ENCODE results near the gene AFF3.
"Not testable (repeated sequence)": the region's sequence is repeated elsewhere in the genome, so short reads cannot be mapped to it uniquely, and the experiment has no call there.

The AFF3 gene

GRCh38 chr2:99974682-99975375 is 167.6 kb downstream of the AFF3 start:
- no peak for DNase-seq (ENCODE audit: extremely low read depth in 1 of 2, low read depth in 1 of 2)

GRCh38 chr2:99974275-99974674 is 168.1 kb downstream of the AFF3 start:
- DNase-seq (ENCODE audit: extremely low read depth in 1 of 2, low read depth in 1 of 2): no peak

- DNase-seq (ENCODE audit: extremely low read depth in 1 of 2, low read depth in 1 of 2): no peak
Observed at GRCh38 chr2:99971326-99971900, 171.0 kb downstream of the AFF3 start.

- DNase-seq (ENCODE audit: extremely low read depth in 1 of 2, low read depth in 1 of 2): no peak
Observed at GRCh38 chr2:99970292-99970868, 172.0 kb downstream of the AFF3 start.

- DNase-seq (ENCODE audit: extremely low read depth in 1 of 2, low read depth in 1 of 2): no peak
Observed at GRCh38 chr2:99961196-99961913, 181.0 kb downstream of the AFF3 start.

GRCh38 chr2:99960790-99961189 is 181.6 kb downstream of the AFF3 start:
- no peak for DNase-seq (ENCODE audit: extremely low read depth in 1 of 2, low read depth in 1 of 2)

GRCh38 chr2:99960291-99960690 is 182.1 kb downstream of the AFF3 start:
- DNase-seq (ENCODE audit: extremely low read depth in 1 of 2, low read depth in 1 of 2): no peak

GRCh38 chr2:99959261-99960014 is 183.0 kb downstream of the AFF3 start:
- no peak for DNase-seq (ENCODE audit: extremely low read depth in 1 of 2, low read depth in 1 of 2)

- DNase-seq (ENCODE audit: extremely low read depth in 1 of 2, low read depth in 1 of 2): no peak
Observed at GRCh38 chr2:99957332-99958133, 184.9 kb downstream of the AFF3 start.

- no peak for DNase-seq (ENCODE audit: extremely low read depth in 1 of 2, low read depth in 1 of 2)
Observed at GRCh38 chr2:99956232-99957030, 186.0 kb downstream of the AFF3 start.

GRCh38 chr2:99953750-99954149 is 188.6 kb downstream of the AFF3 start:
- no peak for DNase-seq (ENCODE audit: extremely low read depth in 1 of 2, low read depth in 1 of 2)

GRCh38 chr2:99949963-99950362 is 192.4 kb downstream of the AFF3 start:
- DNase-seq (ENCODE audit: extremely low read depth in 1 of 2, low read depth in 1 of 2): no peak

- no peak for DNase-seq (ENCODE audit: extremely low read depth in 1 of 2, low read depth in 1 of 2)
Observed at GRCh38 chr2:99949530-99949929, 192.9 kb downstream of the AFF3 start.

- DNase-seq (ENCODE audit: extremely low read depth in 1 of 2, low read depth in 1 of 2): no peak
Observed at GRCh38 chr2:99948010-99948409, 194.4 kb downstream of the AFF3 start.

GRCh38 chr2:99947366-99947765 is 195.0 kb downstream of the AFF3 start:
- not testable (repeated sequence) for DNase-seq (ENCODE audit: extremely low read depth in 1 of 2, low read depth in 1 of 2)

GRCh38 chr2:99944019-99944418 is 198.4 kb downstream of the AFF3 start:
- DNase-seq (ENCODE audit: extremely low read depth in 1 of 2, low read depth in 1 of 2): no peak

GRCh38 chr2:99942561-99943347 is 199.6 kb downstream of the AFF3 start:
- no peak for DNase-seq (ENCODE audit: extremely low read depth in 1 of 2, low read depth in 1 of 2)

- DNase-seq (ENCODE audit: extremely low read depth in 1 of 2, low read depth in 1 of 2): no peak
Observed at GRCh38 chr2:99940963-99941362, 201.4 kb downstream of the AFF3 start.

GRCh38 chr2:99939135-99939534 is 203.3 kb downstream of the AFF3 start:
- no peak for DNase-seq (ENCODE audit: extremely low read depth in 1 of 2, low read depth in 1 of 2)

Data from activated CD8-positive, alpha-beta memory T cell treated with anti-CD3 and anti-CD28 coated beads for 1 hour (primary cell).